Karpas-422 (cell line): ENCODE measurements around the gene ZNF740. TPM values are rescaled to one million over a fixed set of nuclear protein-coding genes. Genes with fewer than 3 reads are reported as not detected.
"Not testable (repeated sequence)": the region's sequence is repeated elsewhere in the genome, so short reads cannot be mapped to it uniquely, and the experiment has no call there.

Source experiments
- DNase-seq: peaks from one replicate; pipeline ENCODE4 v3.0.0-alpha.2; 2015
- H2AFZ ChIP-seq: fragments of 200-600 bp; sonication (generic); 2 replicates; pipeline ENCODE4 v1.6.1; 2014; ENCODE audit warnings: antibody characterized with exemption, low read length, mixed read lengths
- H3K27ac ChIP-seq: fragments of 200-600 bp; sonication (generic); 2 replicates; pipeline ENCODE4 v1.5.1; 2014; ENCODE audit warnings: mild to moderate bottlenecking, low read length, moderate library complexity
- H3K27me3 ChIP-seq: fragments of 200-600 bp; sonication (generic); 2 replicates; pipeline ENCODE4 v1.6.1; 2014; ENCODE audit warnings: low read length, mixed read lengths
- H3K36me3 ChIP-seq: fragments of 200-600 bp; sonication (generic); 2 replicates; pipeline ENCODE4 v1.6.1; 2014; ENCODE audit warnings: low read length, mixed read lengths; ENCODE audit not compliant: insufficient read depth
- H3K4me1 ChIP-seq: fragments of 200-600 bp; sonication (generic); 2 replicates; pipeline ENCODE4 v1.6.1; 2014; ENCODE audit warnings: mild to moderate bottlenecking, low read length, mixed read lengths
- H3K4me2 ChIP-seq: fragments of 200-600 bp; sonication (generic); 2 replicates; pipeline ENCODE4 v1.6.1; 2014; ENCODE audit warnings: low read length, low read depth, mild to moderate bottlenecking; ENCODE audit not compliant: poor library complexity, severe bottlenecking
- H3K4me3 ChIP-seq: fragments of 200-600 bp; sonication (generic); 2 replicates; pipeline ENCODE4 v1.5.1; 2014; ENCODE audit warnings: mild to moderate bottlenecking, antibody characterized with exemption, low read length, mixed read lengths
- H3K79me2 ChIP-seq: fragments of 200-600 bp; sonication (generic); 2 replicates; pipeline ENCODE4 v1.6.1; 2014; ENCODE audit warnings: mild to moderate bottlenecking, low read length, mixed read lengths
- H3K9ac ChIP-seq: fragments of 200-600 bp; sonication (generic); 2 replicates; pipeline ENCODE4 v1.6.0; 2014; ENCODE audit warnings: low read length
- H3K9me2 ChIP-seq: fragments of 200-600 bp; sonication (generic), shearing (Covaris generic); replicated peaks from 2 replicates; pipeline ENCODE4 v1.6.0; 2014; ENCODE audit warnings: mild to moderate bottlenecking, low read length, moderate library complexity; ENCODE audit not compliant: insufficient read depth
- H3K9me3 ChIP-seq: fragments of 300-700, 200-600 bp; sonication (generic); 2 replicates; pipeline ENCODE4 v1.6.1; 2014; ENCODE audit warnings: low read length, mixed read lengths
- H4K20me1 ChIP-seq: fragments of 200-600 bp; sonication (generic); 2 replicates; pipeline ENCODE4 v1.6.1; 2014; ENCODE audit warnings: mild to moderate bottlenecking, antibody characterized with exemption, low read length, low read depth; ENCODE audit not compliant: insufficient read depth
- total RNA-seq: library from RNA; depleted of rRNA; stranded (reverse); fragments of >200 nt; shearing (Covaris generic); gene quantifications from 2 replicates; pipeline ENCODE4 v1.2.3, GENCODE V29; 2014; ENCODE audit warnings: low replicate concordance

The ZNF740 gene
- total RNA-seq, 1 experiment from 2014 or later, result 30.6 TPM

DNA sequence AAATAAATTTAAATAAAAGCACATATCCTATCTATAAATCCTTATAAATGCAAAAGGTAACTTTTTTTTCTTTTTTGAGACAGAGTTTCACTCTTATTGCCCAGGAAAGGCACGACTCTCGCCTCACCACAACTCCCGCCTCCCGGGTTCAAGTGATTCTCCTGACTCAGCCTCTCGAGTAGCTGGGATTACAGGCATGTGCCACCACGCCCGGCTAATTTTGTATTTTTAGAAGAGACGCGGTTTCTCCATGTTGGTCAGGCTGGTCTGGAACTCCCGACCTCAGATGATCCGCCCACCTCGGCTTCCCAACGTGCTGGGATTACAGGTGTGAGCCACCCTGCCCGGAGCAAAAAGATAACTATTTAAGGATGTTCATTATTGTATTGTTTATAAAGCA lies 1.7 kb upstream of the ZNF740 start:
- not testable (repeated sequence) for H4K20me1 ChIP-seq, H3K27ac ChIP-seq, H3K9me2 ChIP-seq, H2AFZ ChIP-seq, DNase-seq, H3K27me3 ChIP-seq, H3K9me3 ChIP-seq
- Histone ChIP-seq H3K9ac (peak overlapping the region; percentile 96; the same call in 1 of the 2 replicates), H3K36me3 (peaks cover 21% of the 10 kb centered on the region), H3K79me2 (peaks cover 33% of the 10 kb centered on the region), H3K4me2 (peak overlapping the region; percentile 83), H3K4me1 (peaks cover 34% of the 10 kb centered on the region), H3K4me3 (peak overlapping the region; percentile 95)

DNA sequence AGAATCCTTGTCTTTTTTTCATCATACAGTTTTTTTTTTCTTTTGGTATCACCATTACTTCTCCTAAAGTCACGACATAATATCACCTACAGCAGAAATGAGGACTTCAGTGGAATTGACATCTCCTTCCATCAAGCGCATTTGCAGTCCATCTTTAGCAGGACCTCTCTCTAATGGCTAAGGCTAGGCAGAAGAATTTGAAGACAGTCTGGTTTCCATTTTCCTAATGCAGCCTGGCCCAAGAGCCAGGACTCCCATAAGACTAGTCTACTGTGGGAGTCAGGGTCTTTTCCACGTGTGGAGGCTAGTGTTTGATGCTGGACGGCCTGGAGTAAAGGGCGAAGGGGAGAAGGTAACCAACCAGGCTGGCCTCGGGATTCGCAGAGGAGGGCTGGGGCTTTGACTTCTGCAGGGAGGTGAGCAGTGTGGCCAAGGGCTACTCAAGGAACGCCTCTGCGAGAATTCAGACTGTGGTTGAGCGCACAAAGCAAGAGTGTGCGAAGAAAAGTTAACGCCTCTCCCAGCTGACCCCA lies 769 bp upstream of the ZNF740 start:
- Histone ChIP-seq H3K4me1 (peaks cover 34% of the 10 kb centered on the region), H3K27me3 (no peaks in the 10 kb centered on the region), H3K79me2 (peaks cover 33% of the 10 kb centered on the region), H3K4me2 (peak overlapping the region; percentile 83), H3K4me3 (peak overlapping the region; percentile 95), H4K20me1 (no peaks in the 10 kb centered on the region; the same call in 1 of the 2 replicates), H3K9me3 (no peaks in the 10 kb centered on the region), H2AFZ (peak overlapping the region; percentile 71), H3K36me3 (peaks cover 27% of the 10 kb centered on the region), H3K9ac (peak overlapping the region; percentile 96), H3K27ac (peak overlapping the region; percentile 87), H3K9me2 (no peaks in the 10 kb centered on the region)
- DNase-seq, result peak; percentile 59

DNA sequence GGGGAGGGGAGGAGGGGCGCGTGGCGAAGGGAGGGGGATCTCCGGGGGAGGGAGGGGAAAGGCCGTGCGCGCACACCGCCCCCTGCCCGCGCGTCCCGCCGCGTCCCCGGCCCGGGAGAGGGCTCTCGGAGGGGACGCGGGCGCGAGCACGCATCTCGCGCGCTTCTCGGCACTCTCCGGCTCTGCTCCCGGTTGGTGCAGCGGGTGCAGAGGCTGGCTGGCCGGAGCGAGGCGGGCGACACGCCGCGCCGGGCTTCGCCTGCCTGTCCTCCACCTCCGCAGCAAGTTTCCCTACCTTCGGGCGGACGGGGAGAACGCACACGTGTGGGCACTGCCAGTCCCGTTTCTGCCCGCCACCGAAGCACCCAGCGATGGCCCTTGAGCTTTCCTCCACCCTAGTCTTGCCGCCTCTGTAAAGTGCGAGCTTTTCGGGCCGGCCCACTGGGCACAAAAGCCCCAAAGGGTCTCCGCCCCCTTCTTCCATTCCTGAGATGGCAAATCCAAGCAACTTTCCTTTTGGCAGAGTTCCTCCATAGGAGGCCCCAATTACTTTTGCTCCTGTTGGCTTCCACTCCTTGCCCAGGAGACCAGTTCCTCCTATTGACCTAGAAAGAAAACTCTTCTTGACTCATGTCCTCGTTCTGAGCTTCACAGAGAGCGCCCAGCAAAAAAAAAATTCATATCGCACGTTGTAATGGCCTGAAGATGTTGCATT lies 566 bp downstream of the ZNF740 start:
- peak overlapping the region; percentile 83 for H3K4me2 ChIP-seq
- H3K9me2 ChIP-seq, result no peaks in the 10 kb centered on the region
- peak overlapping the region; percentile 95 for H3K4me3 ChIP-seq
- no peaks in the 10 kb centered on the region; the same call in 1 of the 2 replicates for H4K20me1 ChIP-seq
- H3K4me1 ChIP-seq, result peaks cover 34% of the 10 kb centered on the region
- peak overlapping the region; percentile 96 for H3K9ac ChIP-seq
- H3K36me3 ChIP-seq, result peaks cover 41% of the 10 kb centered on the region
- no peaks in the 10 kb centered on the region for H3K27me3 ChIP-seq
- H2AFZ ChIP-seq, result 0 out of 2 replicates have a peak overlapping the region, but pooled peaks have one; percentile 70
- H3K79me2 ChIP-seq, result peaks cover 33% of the 10 kb centered on the region
- peak overlapping the region; percentile 87 for H3K27ac ChIP-seq
- peak; percentile 92 for DNase-seq
- H3K9me3 ChIP-seq, result no peaks in the 10 kb centered on the region

DNA sequence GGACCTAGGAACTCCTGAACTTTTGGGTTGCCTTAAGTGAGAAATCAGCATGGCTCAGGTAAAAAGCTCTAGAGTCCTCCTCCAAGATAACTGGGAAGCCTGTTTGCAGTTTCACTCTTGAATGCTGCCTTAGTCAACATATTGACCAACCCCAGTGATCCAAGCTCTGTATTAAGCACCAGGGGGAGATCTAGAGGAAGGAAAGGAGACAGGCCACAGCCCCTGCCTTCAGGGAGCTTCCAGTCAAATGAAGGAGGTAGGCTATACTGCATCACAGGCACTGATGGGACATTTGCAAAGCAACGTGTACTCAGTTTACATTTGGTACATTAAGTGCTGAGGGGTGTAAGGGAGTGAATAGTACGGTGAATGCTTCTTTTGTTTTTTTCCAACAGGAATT lies 1.4 kb downstream of the ZNF740 start:
- H3K4me2 ChIP-seq, result peak overlapping the region; percentile 83
- H3K9me3 ChIP-seq, result no peaks in the 10 kb centered on the region
- H3K36me3 ChIP-seq, result peaks cover 48% of the 10 kb centered on the region
- H3K27me3 ChIP-seq, result no peaks in the 10 kb centered on the region
- H3K79me2 ChIP-seq, result peaks cover 33% of the 10 kb centered on the region
- DNase-seq, result no peak
- H3K9me2 ChIP-seq, result no peaks in the 10 kb centered on the region
- no peaks in the 10 kb centered on the region; the same call in 1 of the 2 replicates for H4K20me1 ChIP-seq
- H3K9ac ChIP-seq, result peak overlapping the region; percentile 96
- peaks cover 34% of the 10 kb centered on the region for H3K4me1 ChIP-seq
- no peak overlapping the region for H2AFZ ChIP-seq
- H3K4me3 ChIP-seq, result peak overlapping the region; percentile 95
- H3K27ac ChIP-seq, result peak overlapping the region; percentile 87; the same call in 1 of the 2 replicates

DNA sequence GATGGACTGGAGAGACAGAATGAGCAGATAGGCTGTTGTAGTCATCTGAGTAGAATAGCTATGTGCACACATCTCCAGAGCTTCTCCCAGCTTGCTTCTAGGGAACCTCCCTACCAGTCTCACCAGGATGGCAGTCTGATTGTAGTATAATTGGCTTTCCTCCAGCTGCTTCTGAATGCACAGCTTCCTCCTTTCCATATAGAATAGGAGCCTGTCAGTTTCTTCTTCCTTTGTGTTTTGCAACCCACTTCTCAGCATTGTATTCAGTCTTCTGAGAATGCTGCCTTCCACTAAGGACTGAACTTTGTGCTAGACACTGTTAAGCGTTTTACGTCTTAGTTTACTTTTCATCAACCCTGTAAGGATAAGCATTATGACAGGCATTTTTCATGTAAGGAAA lies 2.4 kb downstream of the ZNF740 start:
- peaks cover 33% of the 10 kb centered on the region for H3K79me2 ChIP-seq
- peaks cover 58% of the 10 kb centered on the region for H3K36me3 ChIP-seq
- no peaks in the 10 kb centered on the region for H3K9me2 ChIP-seq
- no peak overlapping the region for H3K4me3 ChIP-seq
- no peaks in the 10 kb centered on the region for H3K27me3 ChIP-seq
- no peaks in the 10 kb centered on the region for H3K9me3 ChIP-seq
- no peak overlapping the region for H2AFZ ChIP-seq
- H3K4me2 ChIP-seq, result peak overlapping the region; percentile 83
- no peak overlapping the region for H3K27ac ChIP-seq
- no peak for DNase-seq
- 0 out of 2 replicates have a peak overlapping the region, but pooled peaks have one; percentile 16 for H3K9ac ChIP-seq
- no peaks in the 10 kb centered on the region; the same call in 1 of the 2 replicates for H4K20me1 ChIP-seq
- H3K4me1 ChIP-seq, result peaks cover 34% of the 10 kb centered on the region

DNA sequence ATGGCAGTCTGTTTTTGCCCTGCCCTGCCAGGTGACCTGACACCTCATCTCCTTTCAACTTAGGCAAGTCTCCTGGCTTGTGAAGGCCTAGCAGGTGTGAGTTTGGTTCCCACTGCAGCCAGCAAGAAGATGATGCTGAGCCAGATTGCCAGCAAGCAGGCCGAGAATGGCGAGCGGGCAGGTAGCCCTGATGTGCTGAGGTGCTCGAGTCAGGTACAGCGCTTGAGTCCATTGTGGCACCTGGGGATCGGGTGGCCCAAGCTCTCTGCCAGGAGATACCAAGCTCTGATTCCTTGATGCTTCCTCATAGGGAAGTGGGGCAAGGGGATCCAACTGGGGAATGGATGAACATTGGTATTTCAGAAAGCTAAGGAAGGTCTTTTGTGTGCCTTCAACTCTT lies 4.3 kb downstream of the ZNF740 start:
- Histone ChIP-seq H3K9me2 (no peaks in the 10 kb centered on the region), H3K9me3 (no peaks in the 10 kb centered on the region), H3K27ac (no peak overlapping the region), H3K4me2 (no peak overlapping the region), H3K36me3 (peaks cover 61% of the 10 kb centered on the region), H2AFZ (no peak overlapping the region), H3K4me3 (no peak overlapping the region), H3K4me1 (peaks cover 24% of the 10 kb centered on the region), H3K9ac (no peak overlapping the region), H4K20me1 (no peaks in the 10 kb centered on the region; the same call in 1 of the 2 replicates), H3K79me2 (peaks cover 30% of the 10 kb centered on the region), H3K27me3 (no peaks in the 10 kb centered on the region)
- DNase-seq, result no peak

DNA sequence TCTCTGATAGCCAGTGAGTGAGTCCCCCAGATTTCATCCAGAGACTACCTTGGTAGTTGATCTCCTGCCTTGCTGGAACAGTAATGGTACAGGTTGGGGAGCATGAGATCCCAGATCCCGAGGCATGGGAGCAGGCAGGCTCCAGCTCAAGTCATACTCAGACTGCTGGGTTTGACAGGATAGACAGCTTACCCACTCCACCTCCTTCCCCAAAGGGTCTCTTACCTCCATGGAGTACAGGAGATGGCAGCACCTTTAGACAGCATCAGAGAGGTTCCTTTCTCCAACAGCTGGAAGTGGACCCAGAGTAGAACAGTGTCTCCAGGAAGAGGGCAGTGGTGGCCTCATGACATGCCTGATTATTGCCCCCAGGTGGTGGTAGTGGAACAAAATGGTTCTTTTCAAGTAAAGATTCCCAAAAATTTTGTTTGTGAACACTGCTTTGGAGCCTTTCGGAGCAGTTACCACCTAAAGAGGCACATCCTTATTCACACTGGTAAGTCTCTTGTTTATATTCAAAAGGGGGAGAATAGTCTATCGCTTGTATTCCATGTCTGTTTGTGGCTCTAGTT lies 5.1 kb downstream of the ZNF740 start:
- Histone ChIP-seq H3K9me2 (no peaks in the 10 kb centered on the region), H3K79me2 (peaks cover 30% of the 10 kb centered on the region), H3K4me2 (no peak overlapping the region), H3K27me3 (no peaks in the 10 kb centered on the region), H3K4me3 (no peak overlapping the region), H3K36me3 (peaks cover 61% of the 10 kb centered on the region), H3K4me1 (peaks cover 28% of the 10 kb centered on the region), H2AFZ (no peak overlapping the region), H3K9me3 (no peaks in the 10 kb centered on the region), H4K20me1 (no peaks in the 10 kb centered on the region; the same call in 1 of the 2 replicates), H3K27ac (no peak overlapping the region), H3K9ac (no peak overlapping the region)
- DNase-seq, result no peak

DNA sequence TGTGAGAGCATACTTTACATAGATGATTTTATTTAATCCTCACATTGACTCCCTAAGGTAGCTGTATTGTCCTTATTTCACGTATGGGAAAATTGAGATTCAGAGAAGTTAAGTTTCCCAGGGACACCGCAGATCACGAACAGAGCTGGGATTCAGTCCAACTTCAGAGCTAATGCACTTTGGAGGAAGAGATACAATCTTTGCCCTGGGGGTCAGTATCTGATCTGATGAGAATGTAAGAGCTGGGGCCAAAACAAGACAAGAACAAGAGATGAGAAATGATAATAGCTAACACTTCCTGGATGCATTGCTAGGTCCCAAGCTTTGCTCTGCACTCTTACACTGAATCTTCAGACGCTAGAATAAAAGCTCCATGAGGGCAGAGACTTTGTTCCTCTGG lies 6.2 kb downstream of the ZNF740 start:
- Histone ChIP-seq H3K4me1 (peaks cover 22% of the 10 kb centered on the region), H3K36me3 (peaks cover 69% of the 10 kb centered on the region), H3K27me3 (no peaks in the 10 kb centered on the region), H3K27ac (no peak overlapping the region), H3K9me3 (no peaks in the 10 kb centered on the region), H4K20me1 (no peaks in the 10 kb centered on the region), H3K4me2 (no peak overlapping the region), H3K4me3 (no peak overlapping the region), H3K79me2 (peaks cover 21% of the 10 kb centered on the region), H3K9ac (no peak overlapping the region), H3K9me2 (no peaks in the 10 kb centered on the region), H2AFZ (no peak overlapping the region)
- no peak for DNase-seq
